Activated CD8-positive, alpha-beta memory T cell treated with anti-CD3 and anti-CD28 coated beads for 48 hours (primary cell): Measurements from ENCODE around the gene PPP1R17.

Experiments
- DNase-seq, 3 experiments: peaks; one replicate each; pipeline ENCODE4 v3.0.0-alpha.2; 2020; ENCODE audit warnings: low read depth in 2 of 3, low spot score in 2 of 3

Gene PPP1R17

GRCh38 chr7:31687024-31687748 is at the start of gene PPP1R17:
TSS of gene PPP1R17 (plus strand) at chr7:31687215. CDS start at chr7:31692442, 5,227 bp downstream.
- DNase-seq = no peak

DNA sequence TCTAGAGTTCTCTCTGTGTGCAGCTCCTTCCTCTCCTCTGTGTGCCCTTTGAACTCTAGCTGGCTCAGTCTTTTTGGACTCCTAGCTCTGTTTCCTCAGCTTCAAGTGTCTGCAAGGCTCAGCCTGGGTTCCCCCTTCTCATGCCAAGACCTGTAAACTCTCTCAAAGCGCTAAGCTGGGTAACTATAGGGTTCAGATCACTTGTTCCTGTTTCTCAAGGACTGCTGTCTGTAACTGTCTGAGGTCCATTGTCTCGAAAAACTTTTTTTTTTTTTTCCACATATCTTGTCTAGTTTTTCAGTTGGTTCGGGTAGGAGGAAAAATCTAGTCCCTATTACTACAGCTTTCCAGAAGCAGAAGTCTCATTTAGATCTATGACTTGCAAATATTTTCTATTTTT is 46.6 kb upstream of the PPP1R17 start:
- no peak for DNase-seq

- no peak for DNase-seq
Observed at GRCh38 chr7:31642681-31643115, 44.3 kb upstream of the PPP1R17 start.

GRCh38 chr7:31646942-31647341 is 40.1 kb upstream of the PPP1R17 start:
- DNase-seq = no peak

DNA sequence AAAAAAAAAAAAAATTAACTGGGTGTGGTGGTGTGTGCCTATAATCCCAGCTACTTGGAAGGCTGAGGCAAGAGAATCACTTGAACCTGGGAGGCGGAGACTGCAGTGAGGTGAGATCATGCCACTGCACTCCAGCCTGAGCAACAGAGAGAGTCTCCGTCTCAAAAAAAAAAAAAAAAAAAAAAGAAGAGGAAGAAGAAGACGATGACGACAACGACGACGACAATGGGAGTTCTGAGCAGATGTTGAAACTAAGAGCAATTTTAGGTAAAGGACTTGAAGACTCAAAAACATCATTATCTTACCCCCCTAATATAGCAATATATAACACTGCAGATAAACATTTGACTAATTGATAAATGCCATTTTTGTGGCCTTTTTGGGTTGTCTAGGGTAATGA is 39.5 kb upstream of the PPP1R17 start:
- DNase-seq = no peak

DNA sequence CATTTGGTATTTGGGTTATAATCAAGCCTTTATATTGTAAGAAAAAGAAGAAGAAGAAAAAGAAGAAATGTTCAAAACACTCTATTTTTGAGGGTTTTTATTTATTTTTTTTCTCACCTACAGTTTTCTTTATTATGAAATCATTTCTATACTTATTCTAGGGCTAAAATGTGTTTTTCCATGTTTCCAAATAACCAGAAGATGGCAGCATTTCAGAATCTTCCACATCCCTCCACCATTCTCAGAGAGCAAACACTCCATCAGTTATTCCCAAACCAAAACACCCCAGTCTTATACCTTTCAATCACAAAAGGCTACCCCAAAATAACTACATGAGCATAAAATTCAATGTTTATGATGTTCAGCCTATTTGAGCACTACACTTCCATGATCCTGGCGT is 38.7 kb upstream of the PPP1R17 start:
- DNase-seq = no peak

GRCh38 chr7:31648880-31649279 is 38.1 kb upstream of the PPP1R17 start:
- no peak for DNase-seq

- no peak for DNase-seq
Observed at GRCh38 chr7:31651234-31652062, 35.6 kb upstream of the PPP1R17 start.

- no peak for DNase-seq
Observed at GRCh38 chr7:31652063-31652326, 35.0 kb upstream of the PPP1R17 start.

GRCh38 chr7:31663072-31663471 is 23.9 kb upstream of the PPP1R17 start:
- no peak for DNase-seq

- no peak for DNase-seq
Observed at GRCh38 chr7:31664890-31665289, 22.1 kb upstream of the PPP1R17 start.

GRCh38 chr7:31665546-31665945 is 21.5 kb upstream of the PPP1R17 start:
- DNase-seq = no peak

DNA sequence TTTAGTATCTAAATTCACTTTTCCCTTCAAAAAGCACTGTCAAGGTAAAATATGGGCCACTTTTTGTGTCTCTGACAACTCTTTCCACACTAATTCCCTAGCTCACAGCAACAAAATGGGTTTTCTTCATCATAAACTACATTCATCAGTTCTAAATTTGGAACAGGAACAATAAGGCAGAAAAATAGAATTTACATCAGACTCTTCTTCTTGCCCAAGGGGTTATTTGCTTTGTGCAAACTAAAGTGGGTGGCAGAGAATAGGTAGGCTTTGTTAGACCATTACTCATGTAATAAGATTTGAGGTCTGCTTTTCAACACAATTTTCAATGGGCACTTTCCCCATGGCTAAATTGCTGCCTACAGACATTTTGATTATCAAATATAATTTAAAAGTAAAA is 17.6 kb upstream of the PPP1R17 start:
- DNase-seq = no peak

DNA sequence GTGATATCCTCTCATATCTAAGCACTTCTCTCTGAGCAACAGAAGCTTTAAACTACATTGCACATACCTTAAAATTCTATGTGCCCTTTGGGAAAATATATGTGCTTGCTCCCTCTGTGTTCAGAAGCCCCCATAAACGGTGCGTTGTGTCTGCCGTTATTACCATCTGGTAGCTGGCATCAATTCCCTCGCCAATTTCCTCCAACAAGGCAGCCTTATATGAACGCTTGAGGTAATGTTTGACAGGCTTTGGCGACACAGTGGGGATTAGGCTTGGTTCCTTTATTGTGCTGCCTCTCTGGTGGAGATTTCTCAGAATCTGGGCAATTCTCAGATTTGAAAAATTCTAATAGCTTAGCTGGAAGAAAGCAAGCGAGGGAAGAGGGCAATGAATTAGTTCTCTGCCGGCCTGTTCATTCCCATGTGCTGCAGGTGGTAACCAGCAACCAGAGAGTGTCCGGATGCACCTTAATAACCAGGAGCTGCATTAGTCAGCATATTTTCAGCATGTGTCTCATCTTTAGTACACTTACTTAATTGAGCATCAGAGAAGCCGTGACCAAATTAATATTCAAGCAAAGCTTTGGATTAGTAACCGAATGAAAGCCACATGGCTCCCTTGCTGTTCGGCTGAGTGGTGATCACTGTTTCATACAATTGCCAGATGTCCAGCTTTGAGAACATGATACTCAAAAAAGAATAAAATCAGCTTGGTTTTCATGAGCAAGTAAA is 7.3 kb upstream of the PPP1R17 start:
- DNase-seq = no peak

- DNase-seq = no peak
Observed at GRCh38 chr7:31683445-31684225, 3.4 kb upstream of the PPP1R17 start.

GRCh38 chr7:31688372-31688771 is 1.4 kb downstream of the PPP1R17 start:
- no peak for DNase-seq

DNA sequence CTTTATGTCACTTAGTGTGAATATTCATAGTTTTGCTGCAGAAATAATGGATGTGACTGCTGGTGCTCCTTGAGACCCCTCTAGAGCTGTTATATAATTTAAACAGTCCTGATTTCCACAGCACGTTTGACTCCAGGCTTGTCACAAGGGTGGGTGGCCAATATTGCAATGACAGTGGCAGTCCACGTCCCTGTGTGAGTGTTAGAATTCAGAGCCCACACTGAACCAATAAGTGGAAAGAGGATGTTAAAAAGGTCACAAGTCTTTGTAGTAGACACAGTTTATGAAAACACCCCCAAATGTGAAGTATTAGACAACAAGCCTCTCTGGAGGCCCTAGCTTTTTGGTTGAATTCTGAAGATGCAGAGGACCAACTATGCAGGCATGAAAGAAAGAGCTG is 2.0 kb downstream of the PPP1R17 start:
- no peak for DNase-seq

DNA sequence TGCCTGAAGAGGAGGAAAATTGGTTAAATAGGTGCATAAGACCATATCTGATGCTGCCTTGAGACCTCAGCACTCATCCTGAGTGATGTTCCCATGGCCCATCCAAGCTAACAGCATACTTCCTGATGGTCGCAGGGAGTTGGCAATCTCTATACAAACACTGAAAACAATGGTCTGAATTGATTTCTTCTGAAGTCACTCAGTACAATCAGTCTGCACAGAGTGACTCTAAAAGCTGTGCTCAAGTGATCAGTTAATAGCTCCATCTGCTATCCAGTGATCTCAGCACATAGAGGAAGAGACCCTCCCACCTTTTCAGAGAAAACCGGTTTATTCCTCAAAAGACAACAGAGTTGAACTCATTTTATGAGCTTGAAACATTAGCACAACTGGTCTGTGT is 3.9 kb downstream of the PPP1R17 start:
- no peak for DNase-seq

DNA sequence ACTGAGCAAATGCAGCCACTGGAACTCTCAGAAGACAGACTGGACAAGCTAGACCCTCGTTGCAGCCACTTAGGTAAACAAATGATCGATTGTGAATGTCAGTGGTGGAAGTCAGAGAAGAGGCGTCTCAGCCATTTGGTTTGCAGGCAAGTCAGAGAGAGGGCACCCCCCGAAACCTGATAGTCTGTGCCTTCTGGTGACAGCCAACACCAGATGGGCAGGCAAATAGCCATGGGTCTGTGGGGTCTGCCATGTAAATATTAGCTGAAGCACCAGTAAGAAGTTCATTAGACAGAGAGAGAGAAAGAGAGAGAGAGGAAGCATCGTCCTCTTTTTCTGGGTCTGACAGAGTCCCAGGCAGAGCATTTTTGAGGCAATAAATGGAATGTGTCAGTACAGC is 5.4 kb downstream of the PPP1R17 start:
- DNase-seq = no peak

DNA sequence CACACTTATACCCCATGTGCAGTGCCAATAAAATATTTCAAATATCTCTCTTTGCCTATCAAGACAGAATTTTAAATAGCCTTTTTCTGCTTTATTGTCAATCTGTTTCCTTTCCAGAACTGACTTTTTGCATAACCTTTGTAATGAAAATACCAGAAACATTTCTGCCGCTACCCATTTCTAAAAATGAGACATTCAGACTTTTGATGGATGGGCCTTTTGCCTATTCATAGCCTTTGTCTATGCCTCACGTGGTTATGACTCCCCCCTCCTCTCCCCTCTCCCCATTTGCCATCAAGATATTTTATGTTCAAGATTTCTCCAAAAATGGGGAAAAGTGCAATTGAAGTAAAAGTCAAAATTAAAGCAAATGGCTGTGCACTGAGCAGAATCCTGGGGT is 5.9 kb downstream of the PPP1R17 start:
- no peak for DNase-seq

DNA sequence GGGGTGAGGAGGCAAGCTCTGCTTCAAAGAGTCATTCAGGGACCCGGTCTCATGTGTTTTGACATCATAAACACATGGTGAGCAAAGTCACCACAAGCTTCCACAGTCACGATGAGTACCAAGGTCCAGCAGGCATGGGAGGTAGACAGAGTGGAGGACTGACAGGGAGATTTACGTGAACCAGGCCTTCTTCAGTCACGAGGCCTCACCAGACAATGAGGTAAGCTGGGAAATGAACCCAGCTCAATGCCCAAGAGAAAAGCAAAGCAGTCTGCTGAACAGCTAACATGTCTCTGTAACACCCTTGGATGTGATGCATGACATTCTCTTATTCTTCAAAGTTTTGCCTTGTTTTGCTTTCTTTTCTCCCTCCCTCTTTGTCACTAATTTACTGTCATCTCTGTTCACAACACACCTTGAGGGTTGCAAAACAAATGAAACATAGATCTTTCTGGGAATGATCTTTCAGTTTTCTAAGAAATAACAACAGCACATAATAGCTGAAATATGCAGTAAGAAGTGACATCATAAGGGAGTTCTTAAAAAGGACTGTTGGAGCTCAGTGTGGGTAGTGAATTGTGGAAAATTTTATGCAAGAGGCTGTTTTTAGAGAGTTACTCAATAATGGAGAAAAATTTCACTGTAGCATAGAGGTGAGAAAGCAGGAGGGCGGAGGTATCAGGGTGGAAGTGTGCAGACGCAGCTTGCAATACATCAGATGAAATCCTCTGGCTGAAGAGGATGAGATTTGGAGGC is 9.0 kb downstream of the PPP1R17 start:
- no peak for DNase-seq
